Epithelial cell of proximal tubule (primary cell): ENCODE results near the gene COL13A1. TPM values are rescaled to one million over a fixed set of nuclear protein-coding genes. Genes with fewer than 3 reads are reported as not detected.

Source experiments
- DNase-seq: peaks from one replicate; pipeline ENCODE4 v3.0.0-alpha.2; 2011; ENCODE audit warnings: low read depth
- H3K4me3 ChIP-seq: 2 replicates; pipeline ENCODE4 v1.5.1; 2011; ENCODE audit warnings: low read depth, mild to moderate bottlenecking, low read length
- CTCF ChIP-seq: conservative IDR thresholded peaks from 2 replicates; pipeline ENCODE4 v1.5.1; 2012; ENCODE audit warnings: low read depth, mild to moderate bottlenecking, low read length
- total RNA-seq: library from RNA; depleted of rRNA; stranded (reverse); fragments of >200 nt; gene quantifications from 2 replicates; pipeline ENCODE4 v1.2.3, GENCODE V29; 2015

The COL13A1 gene
- total RNA-seq, 1 donor from 2014 or later = 13.6 TPM

- TF ChIP-seq CTCF = no peak
- DNase-seq = no peak
- no peak overlapping the region for H3K4me3 ChIP-seq
These were observed 161.6 kb downstream of the COL13A1 start for GRCh38 chr10:69963178-69963834.

GRCh38 chr10:69963835-69964710 is 162.4 kb downstream of the COL13A1 start:
- TF ChIP-seq CTCF = no peak
- no peak overlapping the region for H3K4me3 ChIP-seq
- DNase-seq = no peak

GRCh38 chr10:69965086-69965485 is 163.4 kb downstream of the COL13A1 start:
- TF ChIP-seq CTCF = no peak
- no peak overlapping the region for H3K4me3 ChIP-seq
- no peak for DNase-seq

GRCh38 chr10:69965919-69966662 is 164.4 kb downstream of the COL13A1 start:
- no peak overlapping the region for H3K4me3 ChIP-seq
- no peak for TF ChIP-seq CTCF
- no peak for DNase-seq

- no peak overlapping the region for H3K4me3 ChIP-seq
- TF ChIP-seq CTCF = peak; percentile 38
- no peak for DNase-seq
These were observed 167.1 kb downstream of the COL13A1 start for GRCh38 chr10:69968830-69969229.

- DNase-seq = no peak
- H3K4me3 ChIP-seq = no peak overlapping the region
- TF ChIP-seq CTCF = no peak
These were observed 168.3 kb downstream of the COL13A1 start for GRCh38 chr10:69969977-69970376.
